ENCODE data around the gene ANXA4.

- TF ChIP-seq EP300 (IDR thresholded peaks at IDR 0.05) (no peak), CTCF (IDR thresholded peaks at IDR 0.05) (no peak; the same call in 2 of the 3 replicates), CEBPB (IDR thresholded peaks at IDR 0.05) (no peak), SMC3 (IDR thresholded peaks at IDR 0.05) (no peak), JUNB (IDR thresholded peaks at IDR 0.05) (no peak)
Measured at GRCh38 chr2:69767034-69767433, 25.1 kb downstream of the ANXA4 start.

Measured in A549 (cell line).